Endothelial cell of umbilical vein (primary cell): ENCODE results near the gene C1RL. TPM values are rescaled to one million over a fixed set of nuclear protein-coding genes. Genes with fewer than 3 reads are reported as not detected.

ENCODE experiments used
- BruUV-seq: library from RNA; stranded (reverse); fragments of 400-500 nt; replicated peaks from 2 replicates; lab custom pipeline; 2021; lab: Mats Ljungman, UMichigan
- CTCF ChIA-PET: fragments of 300-600, 350-600 bp; sonication (Branson Sonifier 250); formaldehyde crosslinking; loops from one replicate; lab custom pipeline; 2021; ENCODE audit warnings: antibody characterized with exemption, inconsistent platforms; lab: Charles Lee
- POLR2A ChIA-PET: fragments of 300-600, 350-600 bp; sonication (Branson Sonifier 250); formaldehyde crosslinking; loops from one replicate; lab custom pipeline; 2021; ENCODE audit warnings: antibody characterized with exemption, inconsistent platforms; lab: Charles Lee
- DNase-seq: peaks from one replicate; pipeline ENCODE4 v3.0.0-alpha.2; 2011; ENCODE audit warnings: low read depth, low spot score
- FAIRE-seq: peaks from 2 replicates; lab custom pipeline; 2011; peaks lifted over from hg19 to GRCh38; lab: Jason Lieb, UNC
- H2AFZ ChIP-seq: 2 replicates; pipeline ENCODE4 v1.6.0; 2012; ENCODE audit warnings: low read depth, low read length, control low read depth, inconsistent platforms
- H3K27ac ChIP-seq: 2 replicates; pipeline ENCODE4 v1.5.1; 2011; ENCODE audit warnings: low read depth, mild to moderate bottlenecking, control low read depth, low read length, moderate library complexity; ENCODE audit not compliant: insufficient read depth
- H3K27me3 ChIP-seq, 2 experiments: 2 replicates each; pipeline versions ENCODE4 v1.6.0 to v1.6.1; 2011; ENCODE audit warnings: low read length in 2 of 2, mixed read lengths in 1 of 2; ENCODE audit not compliant: control insufficient read depth in 2 of 2, insufficient read depth in 2 of 2
- H3K36me3 ChIP-seq, 2 experiments: 2 replicates in 1 of 2; 3 replicates in 1 of 2; pipeline ENCODE4 v1.5.1; 2011; ENCODE audit warnings: low read length in 2 of 2, mild to moderate bottlenecking in 1 of 2, moderate library complexity in 1 of 2; ENCODE audit not compliant: control insufficient read depth in 2 of 2, insufficient read depth in 2 of 2; ENCODE audit errors: extremely low read depth in 1 of 2
- H3K4me1 ChIP-seq: 3 replicates; pipeline ENCODE4 v1.5.1; 2011; ENCODE audit warnings: mild to moderate bottlenecking, low read length; ENCODE audit not compliant: control insufficient read depth, insufficient read depth; ENCODE audit errors: extremely low read depth
- H3K4me2 ChIP-seq: 2 replicates; pipeline ENCODE4 v1.6.1; 2011; ENCODE audit warnings: low read length, control low read depth, mixed read lengths; ENCODE audit not compliant: insufficient read depth
- H3K4me3 ChIP-seq, 3 experiments: fragments of 200-600 bp in 1 of 3; sonication (generic), shearing (Covaris generic) in 1 of 3; replicated peaks in 1 of 3; 2 replicates each; pipeline ENCODE4 v1.5.1; 2011 to 2016; ENCODE audit warnings: control low read depth in 3 of 3, low read length in 3 of 3, mild to moderate bottlenecking in 2 of 3, inconsistent platforms in 1 of 3, low read depth in 1 of 3, moderate library complexity in 1 of 3; ENCODE audit not compliant: insufficient read depth in 1 of 3
- H3K79me2 ChIP-seq: 2 replicates; pipeline ENCODE4 v1.6.0; 2012; ENCODE audit warnings: low read length, inconsistent platforms; ENCODE audit not compliant: control insufficient read depth, insufficient read depth
- H3K9ac ChIP-seq: replicated peaks from 2 replicates; pipeline ENCODE3; 2011; ENCODE audit warnings: low read length, control low read depth; ENCODE audit not compliant: insufficient read depth; ENCODE audit errors: extremely low read depth
- H3K9me1 ChIP-seq: replicated peaks from 3 replicates; pipeline ENCODE4 v1.6.0; 2011; ENCODE audit warnings: mild to moderate bottlenecking, low read length; ENCODE audit not compliant: control insufficient read depth, insufficient read depth; ENCODE audit errors: extremely low read depth
- H3K9me3 ChIP-seq: replicated peaks from 2 replicates; pipeline ENCODE4 v1.5.1; 2012; ENCODE audit warnings: low read length, inconsistent platforms; ENCODE audit not compliant: control insufficient read depth, insufficient read depth
- H4K20me1 ChIP-seq: replicated peaks from 2 replicates; pipeline ENCODE3; 2011; ENCODE audit warnings: mild to moderate bottlenecking, low read length; ENCODE audit not compliant: control insufficient read depth, insufficient read depth; ENCODE audit errors: extremely low read depth
- CTCF ChIP-seq, 2 donors: IDR thresholded peaks; 1 replicate in 1 of 2; 2 replicates in 1 of 2; pipeline ENCODE4 v1.5.1; 2011; ENCODE audit warnings: low read length in 2 of 2, mild to moderate bottlenecking in 2 of 2, moderate library complexity in 2 of 2, control low read depth in 1 of 2, inconsistent platforms in 1 of 2, low read depth in 1 of 2; ENCODE audit not compliant: insufficient read depth in 1 of 2; ENCODE audit errors: extremely low read depth in 1 of 2
- EZH2 ChIP-seq: IDR thresholded peaks from 2 replicates; pipeline ENCODE4 v1.6.1; 2012; ENCODE audit warnings: borderline replicate concordance, low read depth, mild to moderate bottlenecking, moderate library complexity, low read length, inconsistent platforms; ENCODE audit not compliant: severe bottlenecking
- FOS ChIP-seq: IDR thresholded peaks from 2 replicates; pipeline ENCODE4 v1.6.1; 2011; ENCODE audit warnings: mild to moderate bottlenecking, low read length, moderate library complexity, borderline replicate concordance; ENCODE audit not compliant: insufficient read depth
- GATA2 ChIP-seq: IDR thresholded peaks from 2 replicates; pipeline ENCODE4 v1.7.0; 2011; ENCODE audit warnings: low read depth, mild to moderate bottlenecking, moderate library complexity, mixed read lengths, low read length; ENCODE audit not compliant: insufficient read length, insufficient read depth
- JUN ChIP-seq: IDR thresholded peaks from 2 replicates; pipeline ENCODE4 v1.6.1; 2011; ENCODE audit warnings: borderline replicate concordance, low read depth; ENCODE audit not compliant: insufficient read length, insufficient read depth
- MAX ChIP-seq: IDR thresholded peaks from 2 replicates; pipeline ENCODE4 v1.6.1; 2011; ENCODE audit not compliant: insufficient read depth, insufficient read length
- MYC ChIP-seq: IDR thresholded peaks from one replicate; pipeline ENCODE4 v1.6.1; 2011; ENCODE audit warnings: mild to moderate bottlenecking, low read depth, low read length
- POLR2A ChIP-seq: IDR thresholded peaks from 2 replicates; pipeline ENCODE4 v1.6.1; 2012; ENCODE audit warnings: low read depth, mild to moderate bottlenecking, control low read depth, low read length
- POLR2AphosphoS5 ChIP-seq: IDR thresholded peaks from 2 replicates; pipeline ENCODE4 v1.6.1; 2012; ENCODE audit warnings: low read depth, mild to moderate bottlenecking, control low read depth, low read length, moderate library complexity; ENCODE audit not compliant: insufficient read depth
- dilution Hi-C: fragments of 300-500 bp; cut with MboI; formaldehyde crosslinking; loops from one replicate; pipeline ENCODE4 v1.15.0; 2019; ENCODE audit warnings: low sequenced_read_pairs; ENCODE audit not compliant: extremely low pct_ligation_motif_present
- intact Hi-C: fragments of 100-400 bp; cut with micrococcal nuclease; formaldehyde crosslinking; loops from one replicate; pipeline ENCODE4 v1.10.0; 2022
- polyA plus RNA-seq, 4 experiments: library from polyadenylated mRNA; depleted of rRNA in 3 of 4; stranded (reverse) in 3 of 4; unstranded in 1 of 4; fragments of >200 nt; gene quantifications; 2 replicates each; pipeline versions ENCODE4 v1.2.1 to v1.2.3, GENCODE V29; 2011 to 2012; ENCODE audit warnings: missing spikeins in 1 of 4
- total RNA-seq: library from RNA; stranded (reverse); gene quantifications from 2 replicates; pipeline ENCODE4 v1.2.3, GENCODE V29; 2021

C1RL gene
- total and polyA plus RNA-seq, 2 donors (not counting 3 experiments of a cell fraction or from before 2014, with no cell fraction given): 20.9 to 25.0 TPM

GRCh38 chr12:7131502-7131866 is 22.5 kb upstream of the C1RL start:
- no peaks in the 10 kb centered on the region for H3K27me3 ChIP-seq
- CTCF ChIA-PET: interaction anchor here (0.7 to 2.2 kb wide), 4 partner anchors 10 to 23 kb away, joined by 3 to 9 read pairs (median 6); partner anchors contain the start of gene C1RL
- H3K9ac ChIP-seq: no peak overlapping the region
- no peak overlapping the region for H3K27ac ChIP-seq
- peak overlapping the region in 2 of 3 experiments; percentile 81 to 83 for H3K4me3 ChIP-seq
- intact Hi-C loops (no loop called here), dilution Hi-C loops (no loop called here)
- H4K20me1 ChIP-seq: no peaks in the 10 kb centered on the region
- H3K79me2 ChIP-seq: no peaks in the 10 kb centered on the region
- H3K9me1 ChIP-seq: no peaks in the 10 kb centered on the region
- H2AFZ ChIP-seq: peak overlapping the region; percentile 99
- no TSS peak for BruUV-seq
- FAIRE-seq (no peak), DNase-seq (no peak)
- H3K9me3 ChIP-seq: no peaks in the 10 kb centered on the region
- H3K4me2 ChIP-seq: peak overlapping the region; percentile 92
- POLR2A ChIA-PET: no interaction called here
- no peak for TF ChIP-seq JUN
- no peak for TF ChIP-seq CTCF (IDR thresholded peaks at IDR 0.05; ENCODE audit: extremely low read depth in 1 of 2, insufficient read depth in 1 of 2, low read depth in 1 of 2, low read length in 2 of 2)
- no peak for TF ChIP-seq POLR2AphosphoS5
- TF ChIP-seq MYC: no peak
- no peak for TF ChIP-seq POLR2A
- no peak for TF ChIP-seq FOS
- no peak for TF ChIP-seq GATA2
- TF ChIP-seq MAX: no peak
- TF ChIP-seq EZH2: no peak
- H3K4me1 ChIP-seq: peaks cover 22% of the 10 kb centered on the region
- H3K36me3 ChIP-seq: peaks cover 2 to 6% of the 10 kb centered on the region in 2 experiments
